Epithelial cell of prostate (primary cell): Measurements from ENCODE around the gene MBTD1.
"Not testable (repeated sequence)": the region's sequence is repeated elsewhere in the genome, so short reads cannot be mapped to it uniquely, and the experiment has no call there.

Experiments
- DNase-seq: peaks from one replicate; pipeline ENCODE4 v3.0.0-alpha.2; 2011; ENCODE audit warnings: low read depth, low spot score
- H3K27ac ChIP-seq: fragments of 450-650 bp; 2 replicates; pipeline ENCODE4 v1.5.1; 2017; ENCODE audit warnings: mild to moderate bottlenecking

The MBTD1 gene

GRCh38 chr17:51191895-51192294, 68.0 kb downstream of the MBTD1 start:
- DNase-seq = no peak
- H3K27ac ChIP-seq = no peak overlapping the region

- H3K27ac ChIP-seq = no peak overlapping the region
- no peak for DNase-seq
These were observed 70.2 kb downstream of the MBTD1 start for GRCh38 chr17:51189628-51190027.

- no peak for DNase-seq
- no peak overlapping the region for H3K27ac ChIP-seq
These were observed 70.7 kb downstream of the MBTD1 start for GRCh38 chr17:51189162-51189561.

- no peak for DNase-seq
- H3K27ac ChIP-seq = no peak overlapping the region
These were observed 71.5 kb downstream of the MBTD1 start for GRCh38 chr17:51188271-51188833.

- no peak overlapping the region for H3K27ac ChIP-seq
These were observed 74.0 kb downstream of the MBTD1 start for GRCh38 chr17:51185763-51186332.

GRCh38 chr17:51184124-51184523, 75.7 kb downstream of the MBTD1 start:
- H3K27ac ChIP-seq = no peak overlapping the region
- DNase-seq = no peak

More at GRCh38 chr17:51185763-51186332, 74.0 kb downstream of the MBTD1 start:
- no peak for DNase-seq

GRCh38 chr17:51180486-51180885, 79.4 kb downstream of the MBTD1 start:
- H3K27ac ChIP-seq = no peak overlapping the region
- DNase-seq = no peak

- H3K27ac ChIP-seq, DNase-seq: not testable (repeated sequence)
These were observed 87.8 kb downstream of the MBTD1 start for GRCh38 chr17:51172030-51172429.

- DNase-seq = no peak
- H3K27ac ChIP-seq = no peak overlapping the region
These were observed 89.1 kb downstream of the MBTD1 start for GRCh38 chr17:51170736-51171135.

- no peak for DNase-seq
- no peak overlapping the region for H3K27ac ChIP-seq
These were observed 90.5 kb downstream of the MBTD1 start for GRCh38 chr17:51169340-51169739.

- peak overlapping the region; percentile 86 for H3K27ac ChIP-seq
- DNase-seq = no peak
These were observed 92.6 kb downstream of the MBTD1 start for GRCh38 chr17:51166987-51167931.

GRCh38 chr17:51166198-51166986, 93.5 kb downstream of the MBTD1 start, which contains the start of gene NME2:
Gene NME2, plus strand, starts transcription at chr17:51166411. Its CDS starts 420 bp downstream, at chr17:51166831.
- peak; percentile 26 for DNase-seq
- H3K27ac ChIP-seq = peak within 1 kb of the TSS; percentile 86

- H3K27ac ChIP-seq = peak overlapping the region; percentile 86
- no peak for DNase-seq
These were observed 94.1 kb downstream of the MBTD1 start for GRCh38 chr17:51165680-51166197.

GRCh38 chr17:51164911-51165679, 94.8 kb downstream of the MBTD1 start:
- no peak for DNase-seq
- peak overlapping the region; percentile 86 for H3K27ac ChIP-seq

GRCh38 chr17:51161541-51161940, 98.3 kb downstream of the MBTD1 start:
- H3K27ac ChIP-seq = no peak overlapping the region
- no peak for DNase-seq

- no peak overlapping the region for H3K27ac ChIP-seq
- DNase-seq = no peak
These were observed 100.2 kb downstream of the MBTD1 start for GRCh38 chr17:51159604-51160003.

- DNase-seq = no peak
- no peak overlapping the region for H3K27ac ChIP-seq
These were observed 104.4 kb downstream of the MBTD1 start for GRCh38 chr17:51155416-51155815.

GRCh38 chr17:51154176-51154575, 105.7 kb downstream of the MBTD1 start:
- DNase-seq = no peak
- H3K27ac ChIP-seq = peak overlapping the region; percentile 86
